Cardiac muscle cell (in vitro differentiated cells and primary cell): ENCODE measurements around the gene MDM4. TPM values are rescaled to one million over a fixed set of nuclear protein-coding genes. Genes with fewer than 3 reads are reported as not detected.
A peak's percentile ranks its signal among the peaks of the same experiment; 100 is the strongest.

Experiments
- DNase-seq, 2 donors: peaks; one replicate each; pipeline versions ENCODE4 v3.0.0 to v3.0.0-alpha.2; 2010 to 2017; ENCODE audit warnings: low read depth in 1 of 2, low spot score in 1 of 2
- H3K27ac ChIP-seq: fragments of 200-600 bp; sonication (generic); 2 replicates; pipeline ENCODE4 v1.5.1; 2016
- H3K27me3 ChIP-seq: fragments of 200-600 bp; sonication (generic); 2 replicates; pipeline ENCODE4 v1.6.0; 2016; ENCODE audit warnings: control low read depth
- H3K36me3 ChIP-seq: fragments of 200-600 bp; sonication (generic); 2 replicates; pipeline ENCODE4 v1.5.1; 2016; ENCODE audit warnings: control low read depth
- H3K4me1 ChIP-seq: fragments of 200-600 bp; sonication (generic); 2 replicates; pipeline ENCODE4 v1.8.1; 2017; ENCODE audit warnings: low read depth, mild to moderate bottlenecking, mixed run types
- H3K4me3 ChIP-seq: fragments of 200-600 bp; sonication (generic); 2 replicates; pipeline ENCODE4 v1.5.1; 2016; ENCODE audit warnings: mild to moderate bottlenecking
- H3K9me3 ChIP-seq: fragments of 200-600 bp; sonication (generic); 2 replicates; pipeline ENCODE4 v1.5.1; 2017; ENCODE audit warnings: low read depth, mild to moderate bottlenecking, control low read depth
- CTCF ChIP-seq: IDR thresholded peaks from 2 replicates; pipeline ENCODE4 v1.5.1; 2012; ENCODE audit warnings: low read depth, mild to moderate bottlenecking, low read length
- polyA plus RNA-seq: library from polyadenylated mRNA; unstranded; fragments of >200 nt; fragmentation: Nextera tagmentation; extraction: Ambion mirVana; gene quantifications from 2 replicates; pipeline ENCODE4 v1.2.1, GENCODE V29; 2016
- total RNA-seq: library from RNA; depleted of rRNA; stranded (reverse); fragments of >200 nt; gene quantifications from 2 replicates; pipeline ENCODE4 v1.2.3, GENCODE V29; 2016

Gene MDM4
- total and polyA plus RNA-seq, 2 experiments from 2014 or later = 30.8 to 62.0 TPM

- H3K4me1 ChIP-seq = peaks cover 3% of the 10 kb centered on the region
- no peak for DNase-seq
- no peak overlapping the region for H3K4me3 ChIP-seq
- TF ChIP-seq CTCF = no peak
- H3K9me3 ChIP-seq = no peaks in the 10 kb centered on the region
- H3K27me3 ChIP-seq = no peaks in the 10 kb centered on the region
- H3K36me3 ChIP-seq = no peaks in the 10 kb centered on the region
- H3K27ac ChIP-seq = no peak overlapping the region
These were observed 47.1 kb downstream of the MDM4 start for GRCh38 chr1:204563307-204563706.

GRCh38 chr1:204563780-204564179, 47.6 kb downstream of the MDM4 start:
- no peak for TF ChIP-seq CTCF
- H3K27me3 ChIP-seq = no peaks in the 10 kb centered on the region

GRCh38 chr1:204564835-204565234, 48.6 kb downstream of the MDM4 start:
- Histone ChIP-seq H3K4me1 (peaks cover 3% of the 10 kb centered on the region), H3K27ac (no peak overlapping the region)
- DNase-seq = no peak

More at GRCh38 chr1:204563780-204564179, 47.6 kb downstream of the MDM4 start:
- DNase-seq = no peak
- Histone ChIP-seq H3K4me3 (no peak overlapping the region), H3K27ac (no peak overlapping the region), H3K4me1 (peaks cover 3% of the 10 kb centered on the region), H3K36me3 (no peaks in the 10 kb centered on the region), H3K9me3 (no peaks in the 10 kb centered on the region)

GRCh38 chr1:204565617-204566582, 49.7 kb downstream of the MDM4 start:
- DNase-seq = peak; percentile 71 to 86

More at GRCh38 chr1:204564835-204565234, 48.6 kb downstream of the MDM4 start:
- TF ChIP-seq CTCF = no peak
- no peak overlapping the region for H3K4me3 ChIP-seq
- H3K36me3 ChIP-seq = no peaks in the 10 kb centered on the region
- no peaks in the 10 kb centered on the region for H3K27me3 ChIP-seq
- no peaks in the 10 kb centered on the region for H3K9me3 ChIP-seq

GRCh38 chr1:204566583-204566955, 50.4 kb downstream of the MDM4 start:
- Histone ChIP-seq H3K27ac (no peak overlapping the region), H3K36me3 (no peaks in the 10 kb centered on the region), H3K9me3 (no peaks in the 10 kb centered on the region), H3K4me1 (no peaks in the 10 kb centered on the region), H3K27me3 (no peaks in the 10 kb centered on the region), H3K4me3 (no peak overlapping the region)
- no peak for TF ChIP-seq CTCF
- DNase-seq = no peak

More at GRCh38 chr1:204565617-204566582, 49.7 kb downstream of the MDM4 start:
- Histone ChIP-seq H3K4me1 (no peaks in the 10 kb centered on the region), H3K4me3 (no peak overlapping the region), H3K9me3 (no peaks in the 10 kb centered on the region), H3K27ac (no peak overlapping the region), H3K36me3 (no peaks in the 10 kb centered on the region), H3K27me3 (no peaks in the 10 kb centered on the region)
- peak; percentile 65 for TF ChIP-seq CTCF
